Esophagus squamous epithelium (tissue), 4 donors: Measurements from ENCODE around the gene RIN3.

Experiments
- CTCF ChIP-seq, 6 experiments: fragments of 450-650 bp in 4 of 6; fragments of 200-600 bp in 2 of 6; sonication (generic) in 2 of 6; IDR thresholded peaks; one replicate each; pipeline ENCODE4 v1.5.1; 2016 to 2019; ENCODE audit warnings: antibody characterized with exemption in 6 of 6, mild to moderate bottlenecking in 4 of 6, moderate library complexity in 4 of 6
- POLR2A ChIP-seq, 4 donors: fragments of 450-650 bp; IDR thresholded peaks; one replicate each; pipeline ENCODE4 v1.6.1; 2017; ENCODE audit warnings: antibody characterized with exemption in 4 of 4, mild to moderate bottlenecking in 4 of 4, moderate library complexity in 3 of 4

GRCh38 chr14:92638904-92639303 lies 125.3 kb downstream of the RIN3 start:
- TF ChIP-seq CTCF (IDR thresholded peaks at IDR 0.05) (no peak), POLR2A (IDR thresholded peaks at IDR 0.05) (no peak)
